Progenitor cell of endocrine pancreas (in vitro differentiated cells): ENCODE results near the gene PPP5C. TPM values are rescaled to one million over a fixed set of nuclear protein-coding genes. Genes with fewer than 3 reads are reported as not detected.

Experiments used
- DNase-seq: peaks from one replicate; pipeline ENCODE4 v3.0.0; 2021; ENCODE audit warnings: low spot score; ENCODE audit not compliant: unreplicated experiment
- H3K27ac Mint-ChIP-seq: 2 replicates; pipeline ENCODE4 v1.8.0; 2021; ENCODE audit warnings: mild to moderate bottlenecking, moderate library complexity, mixed read lengths
- H3K27me3 Mint-ChIP-seq: 2 replicates; pipeline ENCODE4 v1.8.0; 2021; ENCODE audit warnings: mixed read lengths
- H3K36me3 Mint-ChIP-seq: 2 replicates; pipeline ENCODE4 v1.8.0; 2022; ENCODE audit warnings: mixed read lengths; ENCODE audit not compliant: insufficient read depth
- H3K4me1 Mint-ChIP-seq: 2 replicates; pipeline ENCODE4 v1.8.0; 2021; ENCODE audit warnings: low read depth, mixed read lengths
- H3K4me3 Mint-ChIP-seq: 2 replicates; pipeline ENCODE4 v1.8.0; 2021; ENCODE audit warnings: low read depth, mild to moderate bottlenecking, moderate library complexity, mixed read lengths
- H3K9me3 Mint-ChIP-seq: 2 replicates; pipeline ENCODE4 v1.8.0; 2021; ENCODE audit warnings: low read depth, mixed read lengths
- total RNA-seq: library from RNA; stranded (reverse); gene quantifications from 2 replicates; pipeline ENCODE4 v1.2.1, GENCODE V29; 2021
- TF ChIP-seq, protein P1 (sequence below): fragments of 200-600 bp; sonication (generic); IDR thresholded peaks from one replicate; pipeline ENCODE4 v1.5.0; 2021; ENCODE audit warnings: antibody characterized with exemption, mild to moderate bottlenecking; ENCODE audit not compliant: unreplicated experiment

The PPP5C gene
- total RNA-seq, 1 donor from 2014 or later, result 97.8 TPM

DNA sequence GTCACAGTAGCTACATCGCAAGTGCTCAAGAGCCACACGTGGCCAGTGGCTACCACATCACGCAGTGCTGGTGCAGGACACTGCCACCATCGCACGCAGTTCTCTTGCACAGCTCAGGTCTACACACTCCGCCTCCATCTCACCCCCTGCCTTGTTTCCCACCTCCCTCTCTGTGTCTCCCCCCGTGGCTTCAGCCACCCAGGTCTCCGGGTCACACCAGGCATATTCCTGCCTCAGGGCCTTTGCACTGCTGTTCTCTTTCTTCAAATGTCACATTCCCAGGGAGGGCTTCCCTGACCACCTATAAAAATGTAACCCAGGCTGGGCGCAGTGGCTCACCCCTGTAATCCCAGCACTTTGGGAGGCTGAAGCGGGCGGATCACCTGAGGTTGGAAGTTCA is 55.8 kb downstream of the PPP5C start:
- Mint-ChIP-seq H3K4me3 (no peak overlapping the region), H3K27me3 (no peaks in the 10 kb centered on the region), H3K4me1 (peaks cover 12% of the 10 kb centered on the region), H3K36me3 (no peaks in the 10 kb centered on the region), H3K9me3 (no peaks in the 10 kb centered on the region), H3K27ac (no peak overlapping the region)
- no peak for DNase-seq
- TF ChIP-seq, protein P1, sequence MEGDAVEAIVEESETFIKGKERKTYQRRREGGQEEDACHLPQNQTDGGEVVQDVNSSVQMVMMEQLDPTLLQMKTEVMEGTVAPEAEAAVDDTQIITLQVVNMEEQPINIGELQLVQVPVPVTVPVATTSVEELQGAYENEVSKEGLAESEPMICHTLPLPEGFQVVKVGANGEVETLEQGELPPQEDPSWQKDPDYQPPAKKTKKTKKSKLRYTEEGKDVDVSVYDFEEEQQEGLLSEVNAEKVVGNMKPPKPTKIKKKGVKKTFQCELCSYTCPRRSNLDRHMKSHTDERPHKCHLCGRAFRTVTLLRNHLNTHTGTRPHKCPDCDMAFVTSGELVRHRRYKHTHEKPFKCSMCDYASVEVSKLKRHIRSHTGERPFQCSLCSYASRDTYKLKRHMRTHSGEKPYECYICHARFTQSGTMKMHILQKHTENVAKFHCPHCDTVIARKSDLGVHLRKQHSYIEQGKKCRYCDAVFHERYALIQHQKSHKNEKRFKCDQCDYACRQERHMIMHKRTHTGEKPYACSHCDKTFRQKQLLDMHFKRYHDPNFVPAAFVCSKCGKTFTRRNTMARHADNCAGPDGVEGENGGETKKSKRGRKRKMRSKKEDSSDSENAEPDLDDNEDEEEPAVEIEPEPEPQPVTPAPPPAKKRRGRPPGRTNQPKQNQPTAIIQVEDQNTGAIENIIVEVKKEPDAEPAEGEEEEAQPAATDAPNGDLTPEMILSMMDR, result no peak

DNA sequence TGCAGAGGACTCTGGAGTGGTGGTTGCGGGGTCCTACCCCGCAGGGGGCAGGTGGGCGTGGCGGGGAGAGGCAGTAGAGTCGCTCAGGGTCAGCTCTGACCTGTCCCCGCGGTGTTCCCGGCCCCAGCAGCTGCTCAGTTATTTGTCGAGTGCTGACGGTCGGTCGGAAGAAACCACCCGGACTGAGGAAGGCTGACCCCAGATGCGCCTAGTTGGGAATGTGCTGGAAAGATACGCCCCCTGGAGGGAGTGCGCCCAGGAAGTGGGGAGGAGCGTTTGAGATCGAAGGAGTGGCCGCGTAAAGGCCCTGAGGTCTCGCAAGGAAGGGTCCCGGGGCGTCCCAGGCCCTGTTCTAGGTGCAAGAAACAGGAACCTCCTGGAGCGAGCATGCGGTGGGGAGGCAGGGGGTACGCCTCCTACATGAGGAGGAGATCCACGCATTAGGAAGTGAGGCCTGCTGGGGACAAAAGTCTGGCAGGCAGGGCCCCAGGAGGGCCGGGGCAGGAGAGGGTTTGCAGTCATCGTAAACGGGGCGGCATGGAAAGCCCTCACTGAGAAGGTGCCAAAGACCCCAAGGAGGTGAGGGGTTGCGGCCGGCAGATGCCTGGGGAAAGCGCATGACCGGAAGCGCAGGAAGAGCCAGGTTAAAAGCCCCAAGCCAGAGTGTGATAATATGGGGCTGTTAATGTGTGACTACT is 57.3 kb downstream of the PPP5C start:
- peak; percentile 49 for DNase-seq
- no peaks in the 10 kb centered on the region for H3K36me3 Mint-ChIP-seq
- H3K9me3 Mint-ChIP-seq, result no peaks in the 10 kb centered on the region
- H3K27ac Mint-ChIP-seq, result peak overlapping the region; percentile 96
- no peaks in the 10 kb centered on the region for H3K27me3 Mint-ChIP-seq
- TF ChIP-seq, protein P1, result peak; percentile 42
- H3K4me3 Mint-ChIP-seq, result peak overlapping the region; percentile 70
- H3K4me1 Mint-ChIP-seq, result peaks cover 23% of the 10 kb centered on the region

DNA sequence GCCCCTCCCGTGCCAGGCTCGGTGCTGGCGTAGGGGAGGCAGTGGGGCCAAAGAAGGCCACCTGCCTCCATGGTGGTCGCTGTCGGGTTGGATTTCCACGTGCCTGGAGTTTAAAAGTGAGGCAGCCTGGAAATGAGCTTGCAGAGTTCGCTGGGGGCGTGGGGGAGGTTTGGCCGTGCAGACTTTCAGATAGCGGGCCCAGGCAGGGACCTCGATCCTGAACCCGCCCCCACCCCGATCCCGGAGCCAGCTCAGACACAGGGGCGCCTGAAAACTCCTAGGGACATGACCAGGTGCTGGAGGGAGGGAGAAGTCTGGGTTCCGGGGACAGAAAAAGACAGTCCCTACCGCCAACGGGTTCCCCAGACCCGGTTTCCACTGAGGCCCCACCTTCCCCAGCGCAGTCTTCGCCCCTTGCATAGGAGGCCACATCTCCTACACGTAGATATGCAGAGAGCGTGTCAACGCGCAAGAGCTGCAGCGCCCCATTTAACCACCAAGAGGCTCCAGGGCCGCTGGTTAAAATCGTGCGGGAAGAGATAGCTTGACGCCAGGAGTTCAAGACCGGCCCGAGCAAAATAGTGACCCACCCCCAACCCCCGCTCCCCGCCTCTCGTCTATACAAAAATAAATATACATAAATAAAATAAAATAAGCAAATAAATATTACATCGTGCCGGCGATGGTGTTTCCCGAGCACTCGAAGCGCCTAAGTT is 58.0 kb downstream of the PPP5C start:
- peaks cover 23% of the 10 kb centered on the region for H3K4me1 Mint-ChIP-seq
- peak overlapping the region; percentile 70 for H3K4me3 Mint-ChIP-seq
- no peak for DNase-seq
- peak overlapping the region; percentile 96 for H3K27ac Mint-ChIP-seq
- H3K9me3 Mint-ChIP-seq, result no peaks in the 10 kb centered on the region
- H3K27me3 Mint-ChIP-seq, result no peaks in the 10 kb centered on the region
- TF ChIP-seq, protein P1, result peak; percentile 47
- no peaks in the 10 kb centered on the region for H3K36me3 Mint-ChIP-seq

DNA sequence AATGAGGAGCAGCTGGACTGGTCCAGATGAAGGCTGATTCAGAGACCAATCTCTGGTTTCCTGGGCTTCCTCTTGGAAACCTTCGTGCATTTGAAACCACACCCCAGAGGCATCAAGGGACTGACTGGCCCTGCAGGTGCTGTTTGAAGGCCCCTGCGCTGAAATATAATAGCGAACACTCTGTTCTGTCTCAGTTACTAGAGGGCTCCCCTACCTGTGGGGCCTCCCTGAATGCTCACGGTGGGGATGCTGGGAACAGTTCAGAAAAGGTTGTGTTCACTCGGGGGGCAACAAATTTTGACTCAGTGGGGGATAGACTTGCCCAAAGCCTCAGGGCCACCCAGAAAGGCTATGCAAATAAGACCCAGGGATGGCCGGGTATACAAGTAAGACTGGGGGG is 60.1 kb downstream of the PPP5C start:
- H3K9me3 Mint-ChIP-seq, result no peaks in the 10 kb centered on the region
- H3K4me1 Mint-ChIP-seq, result peaks cover 33% of the 10 kb centered on the region
- H3K27ac Mint-ChIP-seq, result no peak overlapping the region
- no peak overlapping the region for H3K4me3 Mint-ChIP-seq
- TF ChIP-seq, protein P1, result no peak
- H3K36me3 Mint-ChIP-seq, result peaks cover 4% of the 10 kb centered on the region
- no peaks in the 10 kb centered on the region for H3K27me3 Mint-ChIP-seq
- DNase-seq, result no peak

DNA sequence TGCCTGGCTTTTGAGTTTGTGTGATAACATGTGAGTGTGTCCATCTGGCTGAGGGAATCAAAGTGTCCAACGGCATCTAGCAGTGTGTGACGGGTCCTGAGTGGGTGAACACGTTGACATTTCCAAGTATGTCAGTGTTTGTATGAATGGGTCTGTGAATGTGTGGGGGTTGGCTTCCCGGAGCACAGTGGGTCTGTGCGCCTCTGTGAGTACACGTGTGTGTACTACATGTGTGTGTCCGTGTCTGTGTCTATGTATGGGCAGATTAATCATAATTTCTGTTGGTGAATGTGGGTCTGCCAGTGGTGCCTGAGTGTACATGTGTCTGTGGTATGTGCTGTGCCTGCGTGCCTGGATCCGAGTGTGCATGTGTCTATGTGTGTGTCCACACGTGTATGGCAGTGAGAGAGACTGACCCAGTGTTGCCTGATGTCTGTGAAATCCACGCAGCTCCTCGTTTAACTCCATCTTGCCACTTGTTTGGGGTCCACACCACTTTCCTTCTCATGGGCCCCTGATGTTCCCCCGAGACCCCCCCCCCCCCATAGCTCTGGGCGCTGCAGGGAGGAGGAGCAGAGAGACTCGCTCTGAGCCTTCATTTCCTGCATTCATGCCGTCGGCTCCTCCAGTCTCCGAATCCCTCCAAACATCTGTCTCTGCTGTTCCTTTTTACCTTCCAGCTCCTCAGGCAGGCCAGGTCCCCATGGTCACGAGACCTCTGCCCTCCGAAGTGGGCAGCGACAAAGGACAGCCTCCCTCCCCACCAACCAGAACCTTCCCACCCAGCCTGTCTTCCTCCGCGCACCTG is 61.2 kb downstream of the PPP5C start:
- Mint-ChIP-seq H3K27ac (peak overlapping the region; percentile 43), H3K27me3 (no peaks in the 10 kb centered on the region), H3K9me3 (no peaks in the 10 kb centered on the region), H3K4me3 (peak overlapping the region; percentile 66), H3K4me1 (peaks cover 42% of the 10 kb centered on the region), H3K36me3 (peaks cover 4% of the 10 kb centered on the region)
- TF ChIP-seq, protein P1, result no peak
- no peak for DNase-seq
